HG02623 (cell line): Measurements from ENCODE around the gene UEVLD.

Experiments used
- ATAC-seq: cut with Tn5 transposase; IDR thresholded peaks from one replicate; pipeline ENCODE4 v1.9.1; 2021; ENCODE audit warnings: moderate library complexity; ENCODE audit not compliant: unreplicated experiment

The UEVLD gene

GRCh38 chr11:18502352-18502751, 86.2 kb downstream of the UEVLD start:
- ATAC-seq = no peak

GRCh38 chr11:18501629-18502028, 86.9 kb downstream of the UEVLD start:
- ATAC-seq = no peak

GRCh38 chr11:18498039-18498438, 90.5 kb downstream of the UEVLD start:
- no peak for ATAC-seq

- no peak for ATAC-seq
Observed at GRCh38 chr11:18495703-18496102, 92.8 kb downstream of the UEVLD start.

GRCh38 chr11:18495271-18495670, 93.3 kb downstream of the UEVLD start:
- no peak for ATAC-seq

GRCh38 chr11:18493310-18493709, 95.2 kb downstream of the UEVLD start:
- ATAC-seq = no peak

- no peak for ATAC-seq
Observed at GRCh38 chr11:18492888-18493287, 95.6 kb downstream of the UEVLD start.

GRCh38 chr11:18491924-18492323, 96.6 kb downstream of the UEVLD start:
- no peak for ATAC-seq

GRCh38 chr11:18490736-18491485, 97.6 kb downstream of the UEVLD start:
- no peak for ATAC-seq

GRCh38 chr11:18490319-18490718, 98.2 kb downstream of the UEVLD start:
- ATAC-seq = no peak

- ATAC-seq = no peak
Observed at GRCh38 chr11:18485913-18486528, 102.5 kb downstream of the UEVLD start.
